HepG2 (cell line): ENCODE data around the gene RRAS. TPM values are rescaled to one million over a fixed set of nuclear protein-coding genes. Genes with fewer than 3 reads are reported as not detected.

Source experiments
- ATAC-seq: fragments of 200-7000 bp; cut with Tn5 transposase; 3 replicates; pipeline ENCODE4 v1.9.1; 2020; ENCODE audit warnings: mild to moderate bottlenecking, moderate library complexity
- BruUV-seq: library from RNA; stranded (reverse); fragments of 400-500 nt; replicated peaks from 2 replicates; lab custom pipeline; 2021; lab: Mats Ljungman, UMichigan
- CTCF ChIA-PET: fragments of 300-600 bp; formaldehyde crosslinking; extraction: SDS; loops from one replicate; lab custom pipeline; 2021; ENCODE audit warnings: low total read pairs, inconsistent platforms, low intra/inter-chr PET ratio; lab: Yijun Ruan, JAX
- POLR2A ChIA-PET: fragments of 350-600 bp; sonication (Branson Sonifier 250); formaldehyde crosslinking; loops from one replicate; lab custom pipeline; 2020; ENCODE audit warnings: antibody characterized with exemption, inconsistent platforms; lab: Yijun Ruan, JAX
- DNase-seq: peaks from one replicate; pipeline ENCODE4 v3.0.0-alpha.2; 2015; ENCODE audit warnings: low spot score
- FAIRE-seq: peaks from 3 replicates; lab custom pipeline; 2011; peaks lifted over from hg19 to GRCh38; lab: Jason Lieb, UNC
- H2AFZ ChIP-seq: one replicate; pipeline ENCODE4 v1.6.1; 2011; ENCODE audit warnings: low read length, inconsistent platforms
- H3K27ac ChIP-seq: fragments of 300-600 bp; 3 replicates; pipeline ENCODE4 v1.8.0; 2011; ENCODE audit warnings: mixed run types, mild to moderate bottlenecking, mixed read lengths, low read length, inconsistent platforms; ENCODE audit not compliant: insufficient read depth; ENCODE audit errors: extremely low read length
- H3K27me3 ChIP-seq, 2 experiments: fragments of 200-600 bp in 1 of 2; 2 replicates in 1 of 2; 3 replicates in 1 of 2; pipeline versions ENCODE4 v1.6.0 to v1.8.0; 2011; ENCODE audit warnings: low read length in 2 of 2, mild to moderate bottlenecking in 2 of 2, moderate library complexity in 2 of 2, inconsistent platforms in 1 of 2; ENCODE audit not compliant: insufficient read depth in 2 of 2, control insufficient read depth in 1 of 2
- H3K36me3 ChIP-seq, 2 experiments: fragments of 200-600 bp in 1 of 2; replicated peaks in 1 of 2; 2 replicates in 1 of 2; 3 replicates in 1 of 2; pipeline versions ENCODE4 v1.5.1 to v1.8.0; 2011; ENCODE audit warnings: low read length in 2 of 2, inconsistent platforms in 1 of 2; ENCODE audit not compliant: insufficient read depth in 2 of 2, control insufficient read depth in 1 of 2
- H3K4me1 ChIP-seq: 2 replicates; pipeline ENCODE4 v1.5.1; 2012; ENCODE audit warnings: low read length, inconsistent platforms; ENCODE audit not compliant: insufficient read depth
- H3K4me2 ChIP-seq: 2 replicates; pipeline ENCODE4 v1.6.0; 2011; ENCODE audit warnings: low read depth, low read length, inconsistent platforms
- H3K4me3 ChIP-seq, 3 experiments: fragments of 200-600 bp in 1 of 3; sonication (generic), shearing (Covaris generic) in 1 of 3; replicated peaks in 1 of 3; 2 replicates each; pipeline ENCODE4 v1.5.1; 2011 to 2016; ENCODE audit warnings: low read length in 3 of 3, inconsistent platforms in 2 of 3, low read depth in 2 of 3, mild to moderate bottlenecking in 2 of 3, control low read depth in 1 of 3, mixed read lengths in 1 of 3; ENCODE audit not compliant: insufficient read depth in 1 of 3
- H3K79me2 ChIP-seq: one replicate; pipeline ENCODE4 v1.6.1; 2011; ENCODE audit warnings: low read length, inconsistent platforms; ENCODE audit not compliant: insufficient read depth
- H3K9ac ChIP-seq: 2 replicates; pipeline ENCODE4 v1.6.0; 2011; ENCODE audit warnings: mild to moderate bottlenecking, low read depth, low read length, inconsistent platforms; ENCODE audit not compliant: insufficient read depth
- H3K9me3 ChIP-seq: 2 replicates; pipeline ENCODE4 v1.5.1; 2012; ENCODE audit warnings: mild to moderate bottlenecking, low read length
- H4K20me1 ChIP-seq: 2 replicates; pipeline ENCODE4 v1.6.0; 2011; ENCODE audit warnings: inconsistent platforms, mild to moderate bottlenecking, low read length, moderate library complexity; ENCODE audit not compliant: insufficient read depth
- HMG20A ChIP-seq: IDR thresholded peaks from 2 replicates; pipeline ENCODE4 v1.6.1; 2016; ENCODE audit warnings: borderline replicate concordance
- KDM5B ChIP-seq: sonication (generic); formaldehyde crosslinking; IDR thresholded peaks from 2 replicates; pipeline ENCODE4 v1.4.0; 2020; ENCODE audit warnings: missing genetic modification reagents, mild to moderate bottlenecking, borderline replicate concordance
- POLR2AphosphoS2 ChIP-seq: IDR thresholded peaks from 2 replicates; pipeline ENCODE4 v1.6.1; 2011; ENCODE audit warnings: low read depth, low read length, improper control_type of control experiment
- XRCC5 ChIP-seq: fragments of 200-400 bp; formaldehyde crosslinking; optimal IDR thresholded peaks from 2 replicates; pipeline ENCODE3; 2017; ENCODE audit warnings: mild to moderate bottlenecking, low read length
- ZBTB33 ChIP-seq: sonication (generic); formaldehyde crosslinking; IDR thresholded peaks from 2 replicates; pipeline ENCODE4 v1.4.0; 2020; ENCODE audit warnings: missing genetic modification reagents
- ZFP82 ChIP-seq: sonication (generic); formaldehyde crosslinking; IDR thresholded peaks from 2 replicates; pipeline ENCODE4 v1.5.1; 2020; ENCODE audit warnings: mild to moderate bottlenecking, missing genetic modification reagents, borderline replicate concordance
- ZNF12 ChIP-seq: sonication (generic); formaldehyde crosslinking; IDR thresholded peaks from 2 replicates; pipeline ENCODE4 v1.5.0; 2020; ENCODE audit warnings: missing genetic modification reagents
- ZNF335 ChIP-seq: sonication (generic); formaldehyde crosslinking; IDR thresholded peaks from 2 replicates; pipeline ENCODE4 v1.4.0; 2020; ENCODE audit warnings: missing genetic modification reagents
- ZXDC ChIP-seq: sonication (generic); formaldehyde crosslinking; IDR thresholded peaks from 2 replicates; pipeline ENCODE4 v1.5.0; 2020; ENCODE audit warnings: mild to moderate bottlenecking, missing genetic modification reagents
- WGBS: methylation state at CpG from one replicate; pipeline ENCODE4 v1.1.6; 2017; ENCODE audit warnings: low lambda C conversion rate; 5-methylcytosine and 5-hydroxymethylcytosine counted together
- in situ Hi-C: cut with HindIII; loops from 2 replicates; pipeline ENCODE4 v1.10.0; 2017; ENCODE audit warnings: low pct_unique_long_range_greater_than_20kb; ENCODE audit not compliant: extremely low pct_ligation_motif_present
- intact Hi-C: fragments of 100-400 bp; cut with micrococcal nuclease; formaldehyde crosslinking; loops from one replicate; pipeline ENCODE4 v1.10.0; 2022; ENCODE audit not compliant: unreplicated experiment
- polyA plus RNA-seq, 8 experiments: library from polyadenylated mRNA; depleted of rRNA in 3 of 8; stranded (reverse) in 7 of 8; unstranded in 1 of 8; fragments of >200 nt; fragmentation: Illumina TruSeq in 4 of 8; extraction: Trizol in 4 of 8; gene quantifications; 2 replicates each; pipeline versions ENCODE4 v1.2.1 to v1.2.3, GENCODE V29; 2011 to 2016; ENCODE audit warnings: low read depth in 4 of 8, missing spikeins in 1 of 8, mixed read lengths in 1 of 8; ENCODE audit not compliant: insufficient read depth in 1 of 8
- total RNA-seq, 5 experiments: library from RNA; depleted of rRNA; stranded (reverse); fragments of >200 nt; fragmentation: Illumina TruSeq; extraction: Trizol; gene quantifications; 2 replicates each; pipeline ENCODE4 v1.2.3, GENCODE V29; 2016; ENCODE audit warnings: low read depth in 1 of 5

Gene RRAS
- total and polyA plus RNA-seq, 2 of the 13 experiments (the other 11 are each of a cell fraction or from before 2014, with no cell fraction given) = 1.5 to 12.0 TPM

GRCh38 chr19:49684983-49685553 is 45.1 kb upstream of the RRAS start:
- in situ Hi-C loops (no loop called here), intact Hi-C loops (no loop called here)
- Histone ChIP-seq H3K4me1 (peaks cover 13% of the 10 kb centered on the region), H4K20me1 (peaks cover 22% of the 10 kb centered on the region), H2AFZ (no peak overlapping the region), H3K79me2 (peaks cover 16% of the 10 kb centered on the region), H3K9me3 (no peaks in the 10 kb centered on the region), H3K4me2 (no peak overlapping the region), H3K9ac (no peak overlapping the region), H3K4me3 (no peak overlapping the region), H3K27ac (no peak overlapping the region), H3K27me3 (no peaks in the 10 kb centered on the region), H3K36me3 (peaks cover 22 to 66% of the 10 kb centered on the region in 2 experiments)
- FAIRE-seq = no peak
- BruUV-seq = no TSS peak
- no peak for DNase-seq
- TF ChIP-seq ZNF335 (CRISPR knock-in tag) (no peak), POLR2AphosphoS2 (0 out of 2 replicates have a peak, but pooled peaks have one; percentile 39)
- no peak for ATAC-seq
- ChIA-PET POLR2A (interaction anchor here (1.2 to 1.5 kb wide), 2 partner anchors 9 to 166 kb away, joined by 3 to 5 read pairs; partner anchors contain the start of gene PTOV1), CTCF (no interaction called here)
- WGBS = 98% methylated on average over 10 of the region's 13 CpGs

- Histone ChIP-seq H3K27ac (no peak overlapping the region), H2AFZ (no peak overlapping the region), H3K4me2 (no peak overlapping the region), H3K27me3 (no peaks in the 10 kb centered on the region), H3K4me1 (peaks cover 20% of the 10 kb centered on the region), H3K4me3 (no peak overlapping the region), H3K79me2 (peaks cover 21% of the 10 kb centered on the region), H3K9ac (no peak overlapping the region), H4K20me1 (peaks cover 28% of the 10 kb centered on the region), H3K36me3 (peaks cover 22 to 68% of the 10 kb centered on the region in 2 experiments), H3K9me3 (no peaks in the 10 kb centered on the region)
- ChIA-PET POLR2A (no interaction called here), CTCF (no interaction called here)
- FAIRE-seq (no peak), DNase-seq (no peak), ATAC-seq (peak; percentile 53)
- WGBS = 96% methylated on average over 19 of the region's 35 CpGs
- intact Hi-C loops = no loop called here
- in situ Hi-C loops = no loop called here
- no TSS peak for BruUV-seq
- TF ChIP-seq ZFP82 (CRISPR knock-in tag) (no peak), HMG20A (no peak), ZBTB33 (peak; percentile 30; the same call in 1 of the 2 replicates), ZXDC (no peak), ZNF12 (CRISPR knock-in tag) (no peak), KDM5B (CRISPR knock-in tag) (peak; percentile 24; the same call in 1 of the 2 replicates), XRCC5 (peak; percentile 65)
Observed at GRCh38 chr19:49684251-49684982, 44.5 kb upstream of the RRAS start.
